ENCODE data around the gene U2SURP. TPM values are rescaled to one million over a fixed set of nuclear protein-coding genes. Genes with fewer than 3 reads are reported as not detected.

The U2SURP gene
- total RNA-seq, 4 donors from 2014 or later: 25.4 to 70.8 (median 51.0) TPM

DNA sequence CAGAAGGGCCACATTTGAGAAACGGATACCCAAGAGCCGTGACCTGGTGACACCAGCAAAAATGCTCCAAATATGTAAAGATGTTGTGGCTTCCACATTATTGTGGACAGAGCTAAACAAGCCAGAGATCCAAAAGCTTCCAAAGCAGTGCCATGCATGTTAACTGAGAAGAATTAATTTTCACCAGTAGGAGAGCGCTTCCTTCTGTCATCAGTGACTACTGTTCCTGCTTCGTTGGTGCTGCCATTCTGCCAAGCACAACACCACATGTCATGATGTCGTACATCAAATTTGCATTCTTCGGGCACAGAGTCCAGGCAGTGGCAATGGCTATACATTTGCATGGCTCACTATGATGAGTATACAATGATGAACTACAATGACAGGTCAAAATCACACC, 99.1 kb downstream of the U2SURP start:
- Histone ChIP-seq H3K27ac (no peak overlapping the region), H3K36me3 (no peaks in the 10 kb centered on the region), H3K9me3 (peaks cover 0 to 18% (median 14%) of the 10 kb centered on the region in 3 donors), H3K4me3 (no peak overlapping the region), H3K27me3 (peaks cover 0 to 20% (median 0%) of the 10 kb centered on the region in 4 donors), H3K4me1 (no peaks in the 10 kb centered on the region)
- intact Hi-C loops (cut with DNase I): no loop called here
- DNase-seq: no peak
- WGBS, 2 donors: 82 to 92% methylated on average over 5 of the region's 6 CpGs
- no peak for TF ChIP-seq POLR2A (IDR thresholded peaks at IDR 0.05)
- TF ChIP-seq, protein P1, sequence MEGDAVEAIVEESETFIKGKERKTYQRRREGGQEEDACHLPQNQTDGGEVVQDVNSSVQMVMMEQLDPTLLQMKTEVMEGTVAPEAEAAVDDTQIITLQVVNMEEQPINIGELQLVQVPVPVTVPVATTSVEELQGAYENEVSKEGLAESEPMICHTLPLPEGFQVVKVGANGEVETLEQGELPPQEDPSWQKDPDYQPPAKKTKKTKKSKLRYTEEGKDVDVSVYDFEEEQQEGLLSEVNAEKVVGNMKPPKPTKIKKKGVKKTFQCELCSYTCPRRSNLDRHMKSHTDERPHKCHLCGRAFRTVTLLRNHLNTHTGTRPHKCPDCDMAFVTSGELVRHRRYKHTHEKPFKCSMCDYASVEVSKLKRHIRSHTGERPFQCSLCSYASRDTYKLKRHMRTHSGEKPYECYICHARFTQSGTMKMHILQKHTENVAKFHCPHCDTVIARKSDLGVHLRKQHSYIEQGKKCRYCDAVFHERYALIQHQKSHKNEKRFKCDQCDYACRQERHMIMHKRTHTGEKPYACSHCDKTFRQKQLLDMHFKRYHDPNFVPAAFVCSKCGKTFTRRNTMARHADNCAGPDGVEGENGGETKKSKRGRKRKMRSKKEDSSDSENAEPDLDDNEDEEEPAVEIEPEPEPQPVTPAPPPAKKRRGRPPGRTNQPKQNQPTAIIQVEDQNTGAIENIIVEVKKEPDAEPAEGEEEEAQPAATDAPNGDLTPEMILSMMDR (IDR thresholded peaks at IDR 0.05): no peak

DNA sequence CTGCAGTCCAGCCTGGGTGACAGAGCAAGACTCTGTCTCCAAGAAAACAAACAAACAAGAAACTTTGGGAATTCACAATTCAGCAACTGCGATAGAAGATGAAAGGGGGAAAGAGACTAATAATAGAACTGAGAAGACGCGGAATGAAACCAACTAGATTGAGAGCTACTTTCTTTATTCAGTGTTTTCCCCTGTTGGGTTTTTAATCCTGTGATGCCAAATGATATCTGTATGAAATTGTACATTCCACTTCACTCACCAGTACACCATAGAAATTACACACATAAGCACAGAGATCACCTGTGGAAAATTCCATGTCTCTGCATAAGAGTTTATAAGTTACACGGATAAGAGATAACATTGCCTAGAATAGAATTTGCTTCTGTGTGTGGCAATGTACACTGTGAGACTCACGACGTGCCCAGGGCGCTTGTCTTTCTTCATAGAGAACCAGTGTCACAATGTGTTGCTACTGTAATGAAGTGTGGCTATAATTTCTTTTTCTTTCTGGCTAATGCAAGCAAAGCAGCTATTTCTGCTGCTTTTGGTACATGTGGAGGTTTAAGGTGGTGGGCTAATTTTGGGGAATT, 100.5 kb downstream of the U2SURP start:
- H3K4me1 ChIP-seq: no peaks in the 10 kb centered on the region
- H3K27ac ChIP-seq: no peak overlapping the region
- H3K27me3 ChIP-seq: peaks cover 0 to 23% (median 0%) of the 10 kb centered on the region in 4 donors
- 78 to 82% methylated on average over 7 of the region's 7 CpGs for WGBS, 2 donors
- intact Hi-C loops (cut with DNase I): no loop called here
- TF ChIP-seq, protein P1 (IDR thresholded peaks at IDR 0.05): no peak
- no peak for TF ChIP-seq POLR2A (IDR thresholded peaks at IDR 0.05)
- H3K36me3 ChIP-seq: no peaks in the 10 kb centered on the region
- peaks cover 0 to 29% (median 20%) of the 10 kb centered on the region in 3 donors for H3K9me3 ChIP-seq
- no peak for DNase-seq
- no peak overlapping the region for H3K4me3 ChIP-seq

DNA sequence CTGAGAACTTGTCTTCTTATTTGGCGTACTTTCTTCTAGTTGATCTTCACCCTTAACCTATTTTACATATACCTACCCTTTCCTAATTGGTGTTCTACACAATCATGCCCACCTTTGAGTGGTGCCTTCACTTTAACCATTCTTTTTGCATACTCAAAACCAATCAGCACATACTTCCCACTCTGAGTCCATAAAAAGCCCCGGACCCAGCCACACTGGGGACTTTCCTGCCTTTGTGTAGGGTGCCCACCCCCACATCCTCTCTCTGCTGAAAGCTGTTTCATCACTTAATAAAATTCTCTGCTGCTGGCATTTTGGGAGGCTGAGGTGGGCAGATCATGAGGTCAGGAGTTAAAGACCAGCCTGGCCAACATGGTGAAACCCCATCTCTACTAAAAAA, 102.3 kb downstream of the U2SURP start:
- Histone ChIP-seq H3K9me3 (peaks cover 0 to 29% (median 20%) of the 10 kb centered on the region in 3 donors), H3K36me3 (no peaks in the 10 kb centered on the region), H3K4me1 (no peaks in the 10 kb centered on the region), H3K27me3 (peaks cover 0 to 23% (median 0%) of the 10 kb centered on the region in 4 donors), H3K27ac (no peak overlapping the region), H3K4me3 (no peak overlapping the region)
- TF ChIP-seq, protein P1 (IDR thresholded peaks at IDR 0.05): no peak
- TF ChIP-seq POLR2A (IDR thresholded peaks at IDR 0.05): no peak
- intact Hi-C loops (cut with DNase I): no loop called here
- WGBS, 2 donors: 67 to 70% methylated on average over 2 of the region's 2 CpGs
- no peak for DNase-seq

DNA sequence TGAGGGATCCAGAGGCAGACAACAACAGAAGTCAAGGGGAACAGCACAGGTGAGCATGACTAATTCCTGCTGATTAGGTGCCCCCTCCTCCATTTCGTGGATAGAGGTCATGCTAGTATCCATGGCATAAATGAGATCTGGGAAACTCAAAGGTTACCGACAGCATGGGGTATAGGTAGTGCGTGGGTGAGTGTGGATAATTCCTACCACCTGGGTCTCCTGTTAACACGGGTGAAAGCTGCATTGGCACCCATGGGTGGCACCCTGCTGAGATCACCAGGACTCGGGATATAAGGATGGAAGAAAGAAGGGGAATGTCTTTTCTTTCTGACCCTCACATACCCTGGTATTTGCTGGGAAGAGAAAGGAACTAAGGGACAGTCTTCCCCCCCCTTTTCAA, 103.8 kb downstream of the U2SURP start:
- Histone ChIP-seq H3K9me3 (peaks cover 0 to 29% (median 20%) of the 10 kb centered on the region in 3 donors), H3K27ac (no peak overlapping the region), H3K4me3 (no peak overlapping the region), H3K36me3 (no peaks in the 10 kb centered on the region), H3K27me3 (peaks cover 0 to 20% (median 0%) of the 10 kb centered on the region in 4 donors), H3K4me1 (no peaks in the 10 kb centered on the region)
- DNase-seq: no peak
- intact Hi-C loops (cut with DNase I): no loop called here
- WGBS, 2 donors: 69 to 78% methylated on average over 5 of the region's 5 CpGs
- TF ChIP-seq, protein P1 (IDR thresholded peaks at IDR 0.05): no peak
- TF ChIP-seq POLR2A (IDR thresholded peaks at IDR 0.05): no peak

DNA sequence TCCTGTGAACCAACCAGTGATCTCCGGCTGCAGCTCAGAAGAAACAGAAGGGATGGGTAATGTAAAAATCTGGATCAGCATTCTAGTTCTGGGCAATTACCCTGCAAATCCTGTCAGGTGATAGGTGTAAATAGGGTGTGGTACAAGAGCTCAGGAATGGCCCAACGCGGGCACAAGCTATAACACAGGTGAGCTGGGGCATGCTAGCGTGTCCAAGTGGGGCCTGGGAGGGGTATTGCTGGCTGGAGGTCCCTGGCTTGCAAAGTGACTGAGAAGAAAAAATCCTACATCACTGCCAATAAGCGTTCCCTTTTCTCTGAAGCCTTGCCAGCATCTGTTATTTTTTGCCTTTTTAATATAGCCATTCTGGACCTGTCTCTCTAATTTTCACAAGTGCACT, 108.5 kb downstream of the U2SURP start:
- TF ChIP-seq, protein P1 (IDR thresholded peaks at IDR 0.05): no peak
- TF ChIP-seq POLR2A (IDR thresholded peaks at IDR 0.05): no peak
- no peaks in the 10 kb centered on the region for H3K4me1 ChIP-seq
- no peak overlapping the region for H3K4me3 ChIP-seq
- H3K9me3 ChIP-seq: peaks cover 0 to 17% (median 12%) of the 10 kb centered on the region in 3 donors
- 55 to 64% methylated on average over 5 of the region's 5 CpGs for WGBS, 2 donors
- no peak overlapping the region for H3K27ac ChIP-seq
- H3K27me3 ChIP-seq: peaks cover 0 to 22% (median 0%) of the 10 kb centered on the region in 4 donors
- intact Hi-C loops (cut with DNase I): no loop called here
- H3K36me3 ChIP-seq: no peaks in the 10 kb centered on the region
- DNase-seq: no peak

Small RNA genes lying within 50 kb of the gene (small RNA-seq; reads per million reads assigned to genes)
- gene AC021074.2: 0 reads per million in 4 donors

Other genes with a start within 250 kb of the U2SURP start
- 10 to 100 TPM in 2 of 4 donors, 1 to 10 TPM in 1, under 1 TPM in 1; 0.38 to 19.1 (median 6.4) TPM for gene PCOLCE2, start 112.5 kb upstream of the U2SURP start, total RNA-seq
- gene PAQR9, start 37.9 kb upstream of the U2SURP start, total RNA-seq: not detected
- 1 to 10 TPM in 3 of 4 donors, under 1 TPM in 1; 0.76 to 3.1 (median 1.6) TPM for gene CHST2, start 118.2 kb downstream of the U2SURP start, total RNA-seq